Fibroblast of lung (primary cell): ENCODE data around the gene DTX1. TPM values are rescaled to one million over a fixed set of nuclear protein-coding genes. Genes with fewer than 3 reads are reported as not detected.

Experiments used
- DNase-seq, 2 donors: peaks; one replicate each; pipeline versions ENCODE4 v3.0.0 to v3.0.0-alpha.2; 2010; ENCODE audit warnings: low read depth in 2 of 2
- H2AFZ ChIP-seq: 2 replicates; pipeline ENCODE4 v1.5.1; 2012; ENCODE audit warnings: low read length, control low read depth, inconsistent platforms
- H3K27ac ChIP-seq: 2 replicates; pipeline ENCODE4 v1.5.1; 2011; ENCODE audit warnings: low read length, control low read depth; ENCODE audit not compliant: insufficient read depth
- H3K27me3 ChIP-seq: 2 replicates; pipeline ENCODE4 v1.5.1; 2011; ENCODE audit warnings: mild to moderate bottlenecking, low read length; ENCODE audit not compliant: control insufficient read depth, insufficient read depth
- H3K36me3 ChIP-seq: 2 replicates; pipeline ENCODE4 v1.5.1; 2011; ENCODE audit warnings: low read length; ENCODE audit not compliant: control insufficient read depth, insufficient read depth
- H3K4me1 ChIP-seq: 2 replicates; pipeline ENCODE4 v1.5.1; 2011; ENCODE audit warnings: low read length; ENCODE audit not compliant: control insufficient read depth, insufficient read depth; ENCODE audit errors: extremely low read depth
- H3K4me2 ChIP-seq: 2 replicates; pipeline ENCODE4 v1.5.1; 2011; ENCODE audit warnings: low read length, control low read depth; ENCODE audit not compliant: insufficient read depth; ENCODE audit errors: extremely low read depth
- H3K4me3 ChIP-seq, 4 experiments: fragments of 200-600 bp in 1 of 4; sonication (generic) in 1 of 4; replicated peaks in 1 of 4; 2 replicates each; pipeline ENCODE4 v1.5.1; 2011 to 2016; ENCODE audit warnings: low read length in 4 of 4, low read depth in 3 of 4, mild to moderate bottlenecking in 3 of 4, control low read depth in 2 of 4, inconsistent platforms in 1 of 4, mixed read lengths in 1 of 4; ENCODE audit not compliant: insufficient read depth in 1 of 4; ENCODE audit errors: control extremely low read depth in 1 of 4
- H3K79me2 ChIP-seq: 2 replicates; pipeline ENCODE4 v1.5.1; 2012; ENCODE audit warnings: mild to moderate bottlenecking, low read length, inconsistent platforms; ENCODE audit not compliant: control insufficient read depth, insufficient read depth
- H3K9ac ChIP-seq: 2 replicates; pipeline ENCODE4 v1.5.1; 2011; ENCODE audit warnings: mild to moderate bottlenecking, low read length, control low read depth; ENCODE audit not compliant: insufficient read depth
- H3K9me3 ChIP-seq: 2 replicates; pipeline ENCODE4 v1.5.1; 2012; ENCODE audit warnings: low read depth, low read length; ENCODE audit not compliant: control insufficient read depth, insufficient read depth
- H4K20me1 ChIP-seq: 2 replicates; pipeline ENCODE4 v1.5.1; 2011; ENCODE audit warnings: low read length; ENCODE audit not compliant: control insufficient read depth, insufficient read depth; ENCODE audit errors: extremely low read depth
- EZH2 ChIP-seq: IDR thresholded peaks from 2 replicates; pipeline ENCODE4 v1.5.1; 2012; ENCODE audit warnings: low read length, control low read depth, mild to moderate bottlenecking; ENCODE audit errors: missing control alignments
- polyA plus RNA-seq, 2 donors: library from polyadenylated mRNA; depleted of rRNA in 1 of 2; stranded (reverse) in 1 of 2; unstranded in 1 of 2; fragments of >200 nt; gene quantifications; 2 replicates each; pipeline ENCODE4 v1.2.1, GENCODE V29; 2011 to 2012; ENCODE audit warnings: missing spikeins in 1 of 2
- total RNA-seq: library from RNA; depleted of rRNA; stranded (reverse); fragments of >200 nt; gene quantifications from 2 replicates; pipeline ENCODE4 v1.2.1, GENCODE V29; 2014
- TF ChIP-seq, protein P1 (sequence below), 2 donors: IDR thresholded peaks in 1 of 2; conservative IDR thresholded peaks in 1 of 2; 1 replicate in 1 of 2; 2 replicates in 1 of 2; pipeline ENCODE4 v1.5.1; 2011 to 2012; ENCODE audit warnings: low read length in 2 of 2, control low read depth in 1 of 2, inconsistent platforms in 1 of 2, low read depth in 1 of 2, mild to moderate bottlenecking in 1 of 2

DTX1 gene
- total and polyA plus RNA-seq, 2 donors (not counting 1 experiment from before 2014, with no cell fraction given): not detected

- TF ChIP-seq, protein P1, sequence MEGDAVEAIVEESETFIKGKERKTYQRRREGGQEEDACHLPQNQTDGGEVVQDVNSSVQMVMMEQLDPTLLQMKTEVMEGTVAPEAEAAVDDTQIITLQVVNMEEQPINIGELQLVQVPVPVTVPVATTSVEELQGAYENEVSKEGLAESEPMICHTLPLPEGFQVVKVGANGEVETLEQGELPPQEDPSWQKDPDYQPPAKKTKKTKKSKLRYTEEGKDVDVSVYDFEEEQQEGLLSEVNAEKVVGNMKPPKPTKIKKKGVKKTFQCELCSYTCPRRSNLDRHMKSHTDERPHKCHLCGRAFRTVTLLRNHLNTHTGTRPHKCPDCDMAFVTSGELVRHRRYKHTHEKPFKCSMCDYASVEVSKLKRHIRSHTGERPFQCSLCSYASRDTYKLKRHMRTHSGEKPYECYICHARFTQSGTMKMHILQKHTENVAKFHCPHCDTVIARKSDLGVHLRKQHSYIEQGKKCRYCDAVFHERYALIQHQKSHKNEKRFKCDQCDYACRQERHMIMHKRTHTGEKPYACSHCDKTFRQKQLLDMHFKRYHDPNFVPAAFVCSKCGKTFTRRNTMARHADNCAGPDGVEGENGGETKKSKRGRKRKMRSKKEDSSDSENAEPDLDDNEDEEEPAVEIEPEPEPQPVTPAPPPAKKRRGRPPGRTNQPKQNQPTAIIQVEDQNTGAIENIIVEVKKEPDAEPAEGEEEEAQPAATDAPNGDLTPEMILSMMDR (conservative IDR thresholded peaks at IDR 0.05 in 1 of 2, IDR thresholded peaks at IDR 0.05 in 1 of 2; ENCODE audit: low read depth in 1 of 2, low read length in 2 of 2): no peak
- no peak for TF ChIP-seq EZH2
Measured at GRCh38 chr12:113136128-113136989, 79.8 kb downstream of the DTX1 start.

DNA sequence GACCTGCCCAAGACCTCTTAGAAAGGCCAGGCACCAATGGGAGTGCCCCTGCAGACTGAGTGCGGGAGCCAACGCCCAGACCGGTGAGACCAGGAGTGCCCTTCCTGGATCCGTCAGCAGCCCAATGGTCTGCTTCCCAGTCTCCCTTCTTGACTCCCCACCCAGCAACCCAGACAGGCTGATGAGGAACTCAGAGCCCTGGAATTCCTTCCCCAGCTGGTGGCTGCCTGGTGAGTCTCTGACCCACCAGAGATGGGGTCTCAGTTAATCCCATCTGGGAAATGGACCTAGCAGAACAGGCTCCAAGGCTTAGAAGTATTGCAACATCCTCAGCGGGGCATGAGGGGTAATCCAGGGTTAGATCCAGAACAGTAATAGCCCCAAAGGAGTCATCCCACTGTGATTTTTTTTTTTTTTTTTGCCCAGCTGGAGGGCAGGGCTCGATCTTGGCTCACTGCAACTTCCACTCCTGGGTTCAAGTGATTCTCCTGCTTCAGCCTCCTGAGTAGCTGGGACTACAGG, 80.5 kb downstream of the DTX1 start:
- no peaks in the 10 kb centered on the region for H3K9me3 ChIP-seq
- H3K79me2 ChIP-seq: no peaks in the 10 kb centered on the region
- no peak overlapping the region for H3K9ac ChIP-seq
- H4K20me1 ChIP-seq: no peaks in the 10 kb centered on the region
- no peak overlapping the region for H2AFZ ChIP-seq
- TF ChIP-seq EZH2: no peak
- TF ChIP-seq, protein P1 (conservative IDR thresholded peaks at IDR 0.05 in 1 of 2, IDR thresholded peaks at IDR 0.05 in 1 of 2; ENCODE audit: low read depth in 1 of 2, low read length in 2 of 2): no peak
- H3K27ac ChIP-seq: no peak overlapping the region
- no peaks in the 10 kb centered on the region for H3K4me1 ChIP-seq
- H3K4me3 ChIP-seq: no peak overlapping the region
- DNase-seq: no peak
- H3K36me3 ChIP-seq: no peaks in the 10 kb centered on the region
- no peaks in the 10 kb centered on the region for H3K27me3 ChIP-seq
- no peak overlapping the region for H3K4me2 ChIP-seq

More at GRCh38 chr12:113136128-113136989, 79.8 kb downstream of the DTX1 start:
- Histone ChIP-seq H3K36me3 (no peaks in the 10 kb centered on the region), H3K4me3 (no peak overlapping the region), H3K4me1 (no peaks in the 10 kb centered on the region), H3K27ac (no peak overlapping the region), H4K20me1 (no peaks in the 10 kb centered on the region), H3K4me2 (no peak overlapping the region), H3K9me3 (no peaks in the 10 kb centered on the region), H3K9ac (no peak overlapping the region), H3K27me3 (no peaks in the 10 kb centered on the region), H3K79me2 (no peaks in the 10 kb centered on the region), H2AFZ (no peak overlapping the region)
- no peak for DNase-seq

GRCh38 chr12:113137861-113138783, 81.6 kb downstream of the DTX1 start:
- Histone ChIP-seq H2AFZ (no peak overlapping the region), H3K4me1 (no peaks in the 10 kb centered on the region), H4K20me1 (no peaks in the 10 kb centered on the region), H3K4me3 (no peak overlapping the region), H3K9me3 (no peaks in the 10 kb centered on the region), H3K27ac (no peak overlapping the region), H3K9ac (no peak overlapping the region), H3K36me3 (no peaks in the 10 kb centered on the region), H3K4me2 (no peak overlapping the region), H3K79me2 (no peaks in the 10 kb centered on the region), H3K27me3 (no peaks in the 10 kb centered on the region)
- no peak for TF ChIP-seq EZH2
- no peak for DNase-seq
